ENCODE results near the gene PRAMEF8.
"Not testable (repeated sequence)": the region's sequence is repeated elsewhere in the genome, so short reads cannot be mapped to it uniquely, and the experiment has no call there.

GRCh38 chr1:13247122-13247521 is 37.8 kb downstream of the PRAMEF8 start:
- TF ChIP-seq CTCF, POLR2A (IDR thresholded peaks at IDR 0.05): not testable (repeated sequence)

Measured in testis (tissue), 2 donors.